Measurements from ENCODE around the gene MAPK8. TPM values are rescaled to one million over a fixed set of nuclear protein-coding genes. Genes with fewer than 3 reads are reported as not detected.
"Not testable (repeated sequence)": the region's sequence is repeated elsewhere in the genome, so short reads cannot be mapped to it uniquely, and the experiment has no call there.

Gene MAPK8
- total and polyA plus RNA-seq, 7 donors: 17.4 to 74.5 (median 46.7) TPM

GRCh38 chr10:48417374-48417773 lies 110.9 kb downstream of the MAPK8 start:
- peaks cover 0 to 11% (median 4%) of the 10 kb centered on the region in 4 donors for H3K36me3 ChIP-seq
- no peak for DNase-seq
- H3K27me3 ChIP-seq: no peaks in the 10 kb centered on the region
- peaks cover 0 to 5% (median 0%) of the 10 kb centered on the region in 4 donors for H3K9me3 ChIP-seq
- H3K27ac ChIP-seq: no peak overlapping the region
- 92% methylated on average over 1 of the region's 1 CpG for WGBS, 2 donors
- TF ChIP-seq EP300 (IDR thresholded peaks at IDR 0.05): no peak
- no peak for TF ChIP-seq CTCF (IDR thresholded peaks at IDR 0.05)
- TF ChIP-seq POLR2AphosphoS5 (IDR thresholded peaks at IDR 0.05): no peak
- TF ChIP-seq POLR2A (IDR thresholded peaks at IDR 0.05): no peak
- no peak overlapping the region for H3K4me3 ChIP-seq
- no peaks in the 10 kb centered on the region for H3K4me1 ChIP-seq
- intact Hi-C loops (cut with DNase I): no loop called here

DNA sequence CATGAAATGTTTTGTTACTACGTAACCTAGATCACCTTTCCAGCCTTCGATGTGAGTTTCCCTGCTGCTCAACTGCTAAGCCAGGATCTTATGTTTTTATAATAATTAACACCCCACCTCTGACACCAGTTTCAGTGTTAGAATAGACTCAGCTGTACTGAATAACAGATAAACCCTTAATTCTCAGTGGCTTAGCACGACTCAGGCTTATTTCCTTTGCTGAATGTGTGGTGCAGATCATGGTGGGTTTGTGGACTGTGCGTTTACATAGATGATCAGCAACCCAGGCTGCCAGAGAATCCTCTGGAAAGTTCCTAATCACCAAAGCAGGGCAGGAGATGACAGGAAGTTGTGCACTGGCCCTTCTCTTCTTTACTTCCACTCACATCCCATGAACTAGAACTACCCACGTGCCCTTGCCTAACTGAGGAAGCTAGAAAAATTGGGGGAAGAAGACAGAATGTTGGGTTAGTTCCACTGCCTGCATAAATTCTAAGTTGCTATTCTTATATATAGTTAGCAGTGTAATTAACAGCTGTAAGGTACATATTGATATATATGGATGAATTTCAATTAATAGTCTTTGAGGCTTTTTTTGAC lies 111.8 kb downstream of the MAPK8 start:
- no peak overlapping the region for H3K27ac ChIP-seq
- no peaks in the 10 kb centered on the region for H3K27me3 ChIP-seq
- TF ChIP-seq POLR2A (IDR thresholded peaks at IDR 0.05): no peak
- no peak for TF ChIP-seq POLR2AphosphoS5 (IDR thresholded peaks at IDR 0.05)
- no peak for TF ChIP-seq EP300 (IDR thresholded peaks at IDR 0.05)
- TF ChIP-seq CTCF (IDR thresholded peaks at IDR 0.05): no peak
- WGBS, 2 donors: 86 to 90% methylated on average over 5 of the region's 5 CpGs
- intact Hi-C loops (cut with DNase I): no loop called here
- no peak for DNase-seq
- no peak overlapping the region for H3K4me3 ChIP-seq
- peaks cover 0 to 5% (median under 1%) of the 10 kb centered on the region in 4 donors for H3K36me3 ChIP-seq
- no peaks in the 10 kb centered on the region for H3K9me3 ChIP-seq
- H3K4me1 ChIP-seq: no peaks in the 10 kb centered on the region

- DNase-seq: no peak
- 94 to 97% methylated on average over 4 of the region's 4 CpGs for WGBS, 2 donors
- TF ChIP-seq CTCF (IDR thresholded peaks at IDR 0.05): no peak
- TF ChIP-seq POLR2A (IDR thresholded peaks at IDR 0.05): no peak
- no peak for TF ChIP-seq EP300 (IDR thresholded peaks at IDR 0.05)
- no peak for TF ChIP-seq POLR2AphosphoS5 (IDR thresholded peaks at IDR 0.05)
- Histone ChIP-seq H3K27ac (no peak overlapping the region), H3K4me1 (no peaks in the 10 kb centered on the region), H3K27me3 (no peaks in the 10 kb centered on the region), H3K4me3 (no peak overlapping the region), H3K36me3 (peaks cover 0 to 5% (median under 1%) of the 10 kb centered on the region in 4 donors), H3K9me3 (no peaks in the 10 kb centered on the region)
- intact Hi-C loops (cut with DNase I): no loop called here
These were observed 113.2 kb downstream of the MAPK8 start for GRCh38 chr10:48419714-48420113.

DNA sequence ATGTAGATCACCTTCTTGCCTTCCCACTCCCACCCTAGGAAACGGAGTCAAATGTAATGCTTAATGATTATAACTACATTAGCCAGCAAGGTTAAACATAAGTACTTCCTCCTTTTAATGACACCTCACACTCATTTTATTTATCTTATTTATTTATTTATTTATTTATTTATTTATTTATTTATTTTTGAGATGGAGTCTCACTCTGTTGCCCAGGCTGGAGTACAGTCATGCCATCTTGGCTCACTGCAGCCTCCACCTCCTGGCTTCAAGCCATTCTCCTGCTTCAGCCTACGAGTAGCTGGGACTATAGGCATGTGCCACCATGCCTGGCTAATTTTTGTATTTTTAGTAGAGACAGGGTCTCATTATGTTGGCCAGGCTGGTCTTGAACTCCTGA lies 115.4 kb downstream of the MAPK8 start:
- 94 to 95% methylated on average over 2 of the region's 2 CpGs for WGBS, 2 donors
- DNase-seq; H3K27me3 ChIP-seq; H3K9me3 ChIP-seq; H3K4me1 ChIP-seq; intact Hi-C loops (cut with DNase I); H3K27ac ChIP-seq; H3K4me3 ChIP-seq: not testable (repeated sequence)
- H3K36me3 ChIP-seq: peaks cover 0 to 12% (median under 1%) of the 10 kb centered on the region in 4 donors

DNA sequence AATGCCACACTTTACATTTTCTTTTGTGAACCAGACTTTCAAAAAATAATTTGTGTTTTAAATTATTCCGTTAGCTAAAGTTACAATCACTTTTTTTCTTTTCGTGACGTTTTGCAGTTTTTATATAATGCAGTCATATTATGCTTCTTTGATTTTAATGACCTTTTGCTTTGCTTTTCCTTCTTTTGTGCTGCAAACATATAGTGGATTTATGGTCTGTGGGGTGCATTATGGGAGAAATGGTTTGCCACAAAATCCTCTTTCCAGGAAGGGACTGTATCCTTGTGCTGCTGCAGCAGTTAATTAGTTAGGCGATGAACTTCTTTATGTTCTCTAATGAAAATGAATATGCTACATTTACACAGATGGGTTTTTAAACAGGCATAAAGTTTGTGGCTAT lies 117.4 kb downstream of the MAPK8 start:
- Histone ChIP-seq H3K4me3 (no peak overlapping the region), H3K27ac (no peak overlapping the region), H3K4me1 (no peaks in the 10 kb centered on the region), H3K36me3 (peaks cover 0 to 31% (median 5%) of the 10 kb centered on the region in 4 donors), H3K9me3 (no peaks in the 10 kb centered on the region), H3K27me3 (no peaks in the 10 kb centered on the region)
- intact Hi-C loops (cut with DNase I): no loop called here
- TF ChIP-seq POLR2A (IDR thresholded peaks at IDR 0.05) (no peak), CTCF (IDR thresholded peaks at IDR 0.05) (no peak), POLR2AphosphoS5 (IDR thresholded peaks at IDR 0.05) (no peak), EP300 (IDR thresholded peaks at IDR 0.05) (no peak)
- no peak for DNase-seq
- 92 to 93% methylated on average over 4 of the region's 4 CpGs for WGBS, 2 donors
